H1 (cell line): ENCODE results near the gene OXER1. TPM values are rescaled to one million over a fixed set of nuclear protein-coding genes. Genes with fewer than 3 reads are reported as not detected.

ENCODE experiments used
- CTCF ChIA-PET: fragments of 300-600 bp; sonication (Branson Sonifier 250); formaldehyde crosslinking; loops from one replicate; lab custom pipeline; 2021; ENCODE audit not compliant: partially characterized antibody; lab: Charles Lee
- POLR2A ChIA-PET: fragments of 300-600 bp; sonication (Branson Sonifier 250); formaldehyde crosslinking; loops from one replicate; lab custom pipeline; 2021; ENCODE audit warnings: inconsistent platforms; ENCODE audit not compliant: partially characterized antibody; lab: Charles Lee
- DNase-seq, 2 experiments: peaks; one replicate each; pipeline versions ENCODE4 v3.0.0 to v3.0.0-alpha.2; 2010 to 2022; ENCODE audit warnings: low spot score in 2 of 2, low read depth in 1 of 2, mixed read lengths in 1 of 2
- FAIRE-seq: peaks from 2 replicates; lab custom pipeline; 2011; peaks lifted over from hg19 to GRCh38; lab: Jason Lieb, UNC
- H2AFZ ChIP-seq: 2 replicates; pipeline ENCODE4 v1.8.1; 2012; ENCODE audit warnings: low read length, inconsistent platforms
- H2AK5ac ChIP-seq: 2 replicates; pipeline ENCODE4 v1.6.1; 2013; ENCODE audit warnings: low read depth, low read length
- H2BK120ac ChIP-seq: replicated peaks from 2 replicates; pipeline ENCODE3; 2013; ENCODE audit warnings: low read depth, low read length, inconsistent platforms
- H2BK12ac ChIP-seq: 2 replicates; pipeline ENCODE4 v1.6.1; 2013; ENCODE audit warnings: low read depth, low read length
- H2BK15ac ChIP-seq: 2 replicates; pipeline ENCODE4 v1.6.1; 2013; ENCODE audit warnings: low read length
- H2BK20ac ChIP-seq: 2 replicates; pipeline ENCODE4 v1.6.1; 2013; ENCODE audit warnings: low read length
- H2BK5ac ChIP-seq: 2 replicates; pipeline ENCODE4 v1.6.1; 2013; ENCODE audit warnings: low read depth, low read length
- H3K14ac ChIP-seq: 2 replicates; pipeline ENCODE4 v1.6.1; 2013; ENCODE audit warnings: inconsistent platforms; ENCODE audit not compliant: insufficient read length
- H3K18ac ChIP-seq: 2 replicates; pipeline ENCODE4 v1.6.1; 2013; ENCODE audit warnings: low read length; ENCODE audit errors: extremely low read depth
- H3K23ac ChIP-seq: 2 replicates; pipeline ENCODE4 v1.6.1; 2013; ENCODE audit warnings: inconsistent platforms; ENCODE audit not compliant: insufficient read length
- H3K23me2 ChIP-seq: 2 replicates; pipeline ENCODE4 v1.6.1; 2013; ENCODE audit warnings: low read depth, low read length
- H3K27ac ChIP-seq: 2 replicates; pipeline ENCODE4 v1.6.1; 2011; ENCODE audit warnings: low read depth, low read length, inconsistent platforms
- H3K27me3 ChIP-seq, 4 experiments: replicated peaks in 1 of 4; 1 replicate in 1 of 4; 2 replicates in 3 of 4; pipeline versions ENCODE4 v1.6.1 to v1.8.1; 2011 to 2013; ENCODE audit warnings: low read length in 3 of 4, mild to moderate bottlenecking in 3 of 4, inconsistent platforms in 2 of 4, mixed read lengths in 2 of 4, moderate library complexity in 1 of 4; ENCODE audit not compliant: control insufficient read depth in 3 of 4, insufficient read depth in 3 of 4; ENCODE audit errors: extremely low read depth in 1 of 4
- H3K36me3 ChIP-seq, 4 experiments: 2 replicates each; pipeline versions ENCODE4 v1.6.1 to v1.8.1; 2011 to 2013; ENCODE audit warnings: mild to moderate bottlenecking in 4 of 4, low read length in 3 of 4, moderate library complexity in 2 of 4, control low read depth in 1 of 4, inconsistent platforms in 1 of 4; ENCODE audit not compliant: insufficient read depth in 4 of 4, control insufficient read depth in 2 of 4
- H3K4ac ChIP-seq: replicated peaks from 2 replicates; pipeline ENCODE3; 2013; ENCODE audit warnings: low read length, low read depth, mixed read lengths, inconsistent platforms; ENCODE audit not compliant: insufficient read length
- H3K4me1 ChIP-seq, 4 experiments: replicated peaks in 1 of 4; 1 replicate in 1 of 4; 2 replicates in 3 of 4; pipeline versions ENCODE4 v1.6.1 to v1.8.1; 2011 to 2013; ENCODE audit warnings: low read length in 3 of 4, inconsistent platforms in 2 of 4, mixed read lengths in 1 of 4; ENCODE audit not compliant: insufficient read depth in 4 of 4, control insufficient read depth in 3 of 4
- H3K4me2 ChIP-seq, 2 experiments: 2 replicates each; pipeline versions ENCODE4 v1.6.1 to v1.8.1; 2011 to 2013; ENCODE audit warnings: low read depth in 2 of 2, low read length in 2 of 2, control low read depth in 1 of 2, inconsistent platforms in 1 of 2, mild to moderate bottlenecking in 1 of 2; ENCODE audit not compliant: insufficient read depth in 1 of 2
- H3K4me3 ChIP-seq, 4 experiments: fragments of 200-600, 300-600 bp in 1 of 4; sonication (generic), shearing (Covaris generic), sonication (Bioruptor Twin) in 1 of 4; 2 replicates each; pipeline versions ENCODE4 v1.5.1 to v1.8.1; 2011 to 2016; ENCODE audit warnings: low read length in 4 of 4, low read depth in 3 of 4, control low read depth in 2 of 4, inconsistent platforms in 2 of 4, mild to moderate bottlenecking in 2 of 4, mixed read lengths in 1 of 4, moderate library complexity in 1 of 4; ENCODE audit not compliant: insufficient read depth in 2 of 4; ENCODE audit errors: extremely low read depth in 1 of 4
- H3K56ac ChIP-seq: replicated peaks from 2 replicates; pipeline ENCODE3; 2013; ENCODE audit warnings: low read depth, mild to moderate bottlenecking, mixed read lengths, low read length, inconsistent platforms; ENCODE audit not compliant: insufficient read length
- H3K79me1 ChIP-seq: 2 replicates; pipeline ENCODE4 v1.6.1; 2013; ENCODE audit warnings: low read depth, low read length, control low read depth
- H3K79me2 ChIP-seq, 2 experiments: 2 replicates each; pipeline versions ENCODE4 v1.6.1 to v1.8.1; 2012 to 2013; ENCODE audit warnings: low read length in 2 of 2, mild to moderate bottlenecking in 2 of 2, inconsistent platforms in 1 of 2; ENCODE audit not compliant: insufficient read depth in 2 of 2, control insufficient read depth in 1 of 2
- H3K9ac ChIP-seq, 4 experiments: replicated peaks in 1 of 4; 1 replicate in 1 of 4; 2 replicates in 3 of 4; pipeline versions ENCODE4 v1.6.1 to v1.8.1; 2011 to 2013; ENCODE audit warnings: low read depth in 3 of 4, low read length in 3 of 4, control low read depth in 2 of 4, mild to moderate bottlenecking in 2 of 4, moderate library complexity in 2 of 4, inconsistent platforms in 1 of 4; ENCODE audit errors: extremely low read depth in 1 of 4
- H3K9me3 ChIP-seq, 2 experiments: 2 replicates each; pipeline versions ENCODE4 v1.6.1 to v1.8.1; 2012 to 2013; ENCODE audit warnings: mild to moderate bottlenecking in 2 of 2, moderate library complexity in 2 of 2, control low read depth in 1 of 2, inconsistent platforms in 1 of 2, low read depth in 1 of 2, low read length in 1 of 2, mixed read lengths in 1 of 2; ENCODE audit not compliant: insufficient read depth in 2 of 2
- H4K20me1 ChIP-seq, 2 experiments: replicated peaks in 1 of 2; 2 replicates each; pipeline versions ENCODE3 to v1.8.1; 2011 to 2013; ENCODE audit warnings: inconsistent platforms in 2 of 2, low read length in 2 of 2, mild to moderate bottlenecking in 1 of 2; ENCODE audit not compliant: insufficient read depth in 2 of 2, control insufficient read depth in 1 of 2
- H4K5ac ChIP-seq: 2 replicates; pipeline ENCODE4 v1.6.1; 2013; ENCODE audit warnings: low read length, low read depth, mixed read lengths, inconsistent platforms; ENCODE audit not compliant: insufficient read length
- H4K8ac ChIP-seq: 2 replicates; pipeline ENCODE4 v1.8.0; 2013; ENCODE audit warnings: mild to moderate bottlenecking, moderate library complexity, low read length, inconsistent platforms; ENCODE audit not compliant: insufficient read depth; ENCODE audit errors: extremely low read depth
- H4K91ac ChIP-seq: replicated peaks from 2 replicates; pipeline ENCODE3; 2013; ENCODE audit warnings: low read length, mixed read lengths, inconsistent platforms; ENCODE audit not compliant: insufficient read length
- KDM5A ChIP-seq: fragments of 200-600 bp; IDR thresholded peaks from 2 replicates; pipeline ENCODE4 v1.7.1; 2012; ENCODE audit warnings: mild to moderate bottlenecking, low read length, inconsistent platforms, mixed read lengths
- POLR2A ChIP-seq, 2 experiments: IDR thresholded peaks; 1 replicate in 1 of 2; 2 replicates in 1 of 2; pipeline ENCODE4 v1.6.1; 2011; ENCODE audit warnings: low read depth in 2 of 2, low read length in 2 of 2, mild to moderate bottlenecking in 2 of 2; ENCODE audit errors: control extremely low read depth in 1 of 2
- POLR2AphosphoS5 ChIP-seq: IDR thresholded peaks from 2 replicates; pipeline ENCODE4 v1.6.1; 2011; ENCODE audit warnings: low read depth, low read length
- WGBS, 2 experiments: shearing (Covaris generic) in 1 of 2; methylation state at CpG; one replicate each; pipeline versions ENCODE4 v1.1.6 to v1.1.7; 2013 to 2015; ENCODE audit warnings: low lambda C conversion rate in 2 of 2, mixed read lengths in 2 of 2, inconsistent platforms in 1 of 2, low coverage in 1 of 2, missing lambda C conversion rate in 1 of 2; ENCODE audit not compliant: insufficient replicate concordance in 2 of 2, insufficient coverage in 1 of 2, insufficient read length in 1 of 2; ENCODE audit errors: extremely low coverage in 1 of 2, missing lambda C conversion rate in 1 of 2; 5-methylcytosine and 5-hydroxymethylcytosine counted together
- polyA plus RNA-seq, 7 experiments: library from polyadenylated mRNA; depleted of rRNA in 3 of 7; stranded (reverse) in 5 of 7; unstranded in 2 of 7; fragments of >200 nt in 5 of 7; fragments of 200-250 nt in 2 of 7; gene quantifications; 1 replicate in 5 of 7; 2 replicates in 1 of 7; 4 replicates in 1 of 7; pipeline versions ENCODE4 v1.2.1 to v1.2.3, GENCODE V29; 2011 to 2013; ENCODE audit warnings: missing spikeins in 2 of 7, mixed read lengths in 2 of 7
- total RNA-seq: library from RNA; stranded (reverse); fragmentation: NEBNext Ultra II Directional; extraction: Animal tissue kit (Norgen Biotek cat#: 25700); gene quantifications from 2 replicates; pipeline ENCODE4 v1.2.1, GENCODE V29; 2021

OXER1 gene
- total and polyA plus RNA-seq, 2 of the 8 experiments (the other 6 are each of a cell fraction or from before 2014, with no cell fraction given): 1.2 to 2.9 TPM

DNA sequence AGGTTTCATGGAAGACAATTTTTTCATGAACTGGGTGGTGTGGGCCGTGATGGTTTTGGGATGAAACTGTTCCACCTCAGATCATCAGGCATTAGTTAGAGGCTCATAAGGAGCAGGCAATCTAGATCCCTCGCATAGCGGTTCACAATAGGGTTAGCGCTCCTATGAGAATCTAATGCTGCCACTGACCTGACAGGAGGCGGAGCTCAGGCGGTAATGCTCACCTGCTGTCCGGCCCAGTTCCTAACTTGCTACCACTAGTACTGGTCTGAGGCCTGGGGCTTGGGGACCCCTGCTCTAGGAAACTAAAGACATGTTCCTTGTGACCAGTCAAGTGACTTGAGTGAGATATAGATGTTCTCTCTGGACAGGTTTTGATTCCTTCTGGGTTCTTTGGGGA, 49.2 kb downstream of the OXER1 start:
- POLR2A ChIA-PET: no interaction called here

More for the DNA sequence above, 49.2 kb downstream of the OXER1 start:
- H2AFZ ChIP-seq: no peak overlapping the region
- no peak overlapping the region for H3K56ac ChIP-seq
- no peaks in the 10 kb centered on the region for H3K79me1 ChIP-seq
- H2BK120ac ChIP-seq: no peak overlapping the region
- H4K91ac ChIP-seq: no peak overlapping the region
- H3K4me1 ChIP-seq: peaks cover 0 to 5% (median 2%) of the 10 kb centered on the region in 4 experiments; a peak in 2 of 7 replicates
- no peak overlapping the region for H2BK20ac ChIP-seq
- no peak overlapping the region for H2BK15ac ChIP-seq
- 89% methylated on average over 7 of the region's 7 CpGs; no CpG with 5 or more reads in 1 of the 2 experiments for WGBS, 2 experiments
- no peak overlapping the region for H2BK5ac ChIP-seq
- no peak overlapping the region for H4K5ac ChIP-seq
- H3K9me3 ChIP-seq: no peaks in the 10 kb centered on the region
- TF ChIP-seq KDM5A (no peak), POLR2AphosphoS5 (peak; percentile 73), POLR2A (IDR thresholded peaks at IDR 0.05; ENCODE audit: control extremely low read depth in 1 of 2, low read depth in 2 of 2, low read length in 2 of 2) (peak in 1 of 2 experiments; percentile 44; a peak in 1 of 3 replicates)
- no peak overlapping the region for H2BK12ac ChIP-seq
- no peak overlapping the region for H2AK5ac ChIP-seq
- H3K4me3 ChIP-seq: no peak overlapping the region
- DNase-seq (no peak), FAIRE-seq (no peak)
- no peaks in the 10 kb centered on the region; the same call in 1 of the 2 replicates for H3K23me2 ChIP-seq
- no peak overlapping the region for H3K4me2 ChIP-seq
- H3K23ac ChIP-seq: no peak overlapping the region
- H3K27ac ChIP-seq: no peak overlapping the region
- no peaks in the 10 kb centered on the region for H4K20me1 ChIP-seq
- H3K18ac ChIP-seq: no peak overlapping the region
- H3K9ac ChIP-seq: no peak overlapping the region
- no peak overlapping the region for H4K8ac ChIP-seq
- H3K4ac ChIP-seq: no peak overlapping the region
- no peaks in the 10 kb centered on the region for H3K27me3 ChIP-seq
- peaks cover 0 to 5% (median 0%) of the 10 kb centered on the region in 4 experiments; a peak in 3 of 8 replicates for H3K36me3 ChIP-seq
- no peaks in the 10 kb centered on the region for H3K79me2 ChIP-seq
- CTCF ChIA-PET: no interaction called here
- H3K14ac ChIP-seq: no peak overlapping the region
